Suprapubic skin (tissue), 4 donors: ENCODE measurements around the gene EIF1AD.

Experiments
- CTCF ChIP-seq, 2 donors: fragments of 200-600 bp in 1 of 2; fragments of 450-650 bp in 1 of 2; sonication (generic) in 1 of 2; IDR thresholded peaks; one replicate each; pipeline ENCODE4 v1.5.1; 2016 to 2019; ENCODE audit warnings: antibody characterized with exemption in 2 of 2, mild to moderate bottlenecking in 1 of 2, moderate library complexity in 1 of 2
- EP300 ChIP-seq: sonication (generic); formaldehyde crosslinking; IDR thresholded peaks from one replicate; pipeline ENCODE4 v1.6.1; 2017; ENCODE audit warnings: antibody characterized with exemption
- POLR2A ChIP-seq, 2 donors: fragments of 450-650 bp; IDR thresholded peaks; one replicate each; pipeline ENCODE4 v1.6.1; 2017; ENCODE audit warnings: antibody characterized with exemption in 2 of 2, mild to moderate bottlenecking in 2 of 2, moderate library complexity in 2 of 2
- POLR2AphosphoS5 ChIP-seq, 3 donors: sonication (generic); formaldehyde crosslinking; IDR thresholded peaks; one replicate each; pipeline ENCODE4 v1.6.1; 2017; ENCODE audit warnings: antibody characterized with exemption in 3 of 3

GRCh38 chr11:66006891-66007176 lies 4.9 kb upstream of the EIF1AD start:
- TF ChIP-seq CTCF (IDR thresholded peaks at IDR 0.05) = no peak
- no peak for TF ChIP-seq POLR2A (IDR thresholded peaks at IDR 0.05)
- TF ChIP-seq EP300 = no peak
- no peak for TF ChIP-seq POLR2AphosphoS5 (IDR thresholded peaks at IDR 0.05)
